CD4-positive, alpha-beta T cell (primary cell): ENCODE measurements around the gene C2CD4C. TPM values are rescaled to one million over a fixed set of nuclear protein-coding genes. Genes with fewer than 3 reads are reported as not detected.

Source experiments
- ATAC-seq: fragments of 200-7000 bp; cut with Tn5 transposase; one replicate; pipeline ENCODE4 v1.10.0; 2022; ENCODE audit warnings: mild to moderate bottlenecking; ENCODE audit not compliant: poor library complexity
- CTCF ChIA-PET: fragments of 350-600 bp; sonication (Branson Sonifier 250); formaldehyde crosslinking; loops from one replicate; lab custom pipeline; 2021; ENCODE audit warnings: antibody characterized with exemption, inconsistent platforms; lab: Charles Lee
- POLR2A ChIA-PET: fragments of 350-600 bp; sonication (Branson Sonifier 250); formaldehyde crosslinking; loops from one replicate; lab custom pipeline; 2021; ENCODE audit warnings: antibody characterized with exemption, inconsistent platforms; lab: Charles Lee
- DNase-seq, 14 experiments: peaks; one replicate each; pipeline ENCODE4 v3.0.0-alpha.2; 2013 to 2020; ENCODE audit warnings: mixed read lengths in 2 of 14
- H3K27ac ChIP-seq, 2 donors: one replicate each; pipeline versions ENCODE4 v1.5.1 to v1.7.0; 2013; ENCODE audit warnings: low read length in 2 of 2, low read depth in 1 of 2, mild to moderate bottlenecking in 1 of 2
- H3K27me3 ChIP-seq, 2 experiments: 1 replicate in 1 of 2; 2 replicates in 1 of 2; pipeline versions ENCODE4 v1.6.1 to v1.7.0; 2013; ENCODE audit warnings: low read length in 2 of 2, control low read depth in 1 of 2, mild to moderate bottlenecking in 1 of 2, moderate library complexity in 1 of 2; ENCODE audit not compliant: insufficient read depth in 2 of 2, control insufficient read depth in 1 of 2
- H3K36me3 ChIP-seq: one replicate; pipeline ENCODE4 v1.6.1; 2013; ENCODE audit warnings: low read length, control low read depth; ENCODE audit not compliant: insufficient read depth
- H3K4me1 ChIP-seq: one replicate; pipeline ENCODE4 v1.6.1; 2013; ENCODE audit warnings: low read length, control low read depth; ENCODE audit not compliant: insufficient read depth
- H3K4me3 ChIP-seq: one replicate; pipeline ENCODE4 v1.5.1; 2013; ENCODE audit warnings: mild to moderate bottlenecking, low read length, moderate library complexity
- H3K9me3 ChIP-seq, 2 experiments: 1 replicate in 1 of 2; 2 replicates in 1 of 2; pipeline versions ENCODE4 v1.6.1 to v1.7.0; 2013; ENCODE audit warnings: low read length in 2 of 2, mild to moderate bottlenecking in 2 of 2, control low read depth in 1 of 2, moderate library complexity in 1 of 2; ENCODE audit not compliant: control insufficient read depth in 1 of 2, insufficient read depth in 1 of 2
- H3K27ac Mint-ChIP-seq: one replicate; pipeline ENCODE4 v1.8.0; 2020; ENCODE audit warnings: mixed read lengths
- H3K27me3 Mint-ChIP-seq: one replicate; pipeline ENCODE4 v1.8.0; 2021; ENCODE audit warnings: mixed read lengths
- H3K36me3 Mint-ChIP-seq: one replicate; pipeline ENCODE4 v1.8.0; 2021; ENCODE audit warnings: low read depth, mixed read lengths
- H3K4me1 Mint-ChIP-seq: one replicate; pipeline ENCODE4 v1.8.0; 2021; ENCODE audit warnings: low read depth, mixed read lengths
- H3K4me3 Mint-ChIP-seq: one replicate; pipeline ENCODE4 v1.8.0; 2020; ENCODE audit warnings: mild to moderate bottlenecking, mixed read lengths
- H3K9me3 Mint-ChIP-seq: one replicate; pipeline ENCODE4 v1.8.0; 2020; ENCODE audit warnings: mixed read lengths
- intact Hi-C, 2 experiments: fragments of 100-400 bp; cut with DNase I in 1 of 2; cut with micrococcal nuclease in 1 of 2; formaldehyde crosslinking; loops; one replicate each; pipeline versions ENCODE4 v1.15.1 to v1.9.0; 2023 to 2025; cut with DNase I, micrococcal nuclease
- total RNA-seq, 174 experiments: library from RNA in 2 of 174; stranded (reverse) in 2 of 174; gene quantifications; one replicate each; pipeline ENCODE4 v1.2.3 and lab custom pipeline; 2021 to 2026
- TF ChIP-seq, protein P1 (sequence below): fragments of 200-600 bp; IDR thresholded peaks from one replicate; pipeline ENCODE4 v1.8.0; 2022; ENCODE audit warnings: antibody characterized with exemption, mild to moderate bottlenecking

The C2CD4C gene
- total RNA-seq, 2 experiments from 2014 or later = not detected

DNA sequence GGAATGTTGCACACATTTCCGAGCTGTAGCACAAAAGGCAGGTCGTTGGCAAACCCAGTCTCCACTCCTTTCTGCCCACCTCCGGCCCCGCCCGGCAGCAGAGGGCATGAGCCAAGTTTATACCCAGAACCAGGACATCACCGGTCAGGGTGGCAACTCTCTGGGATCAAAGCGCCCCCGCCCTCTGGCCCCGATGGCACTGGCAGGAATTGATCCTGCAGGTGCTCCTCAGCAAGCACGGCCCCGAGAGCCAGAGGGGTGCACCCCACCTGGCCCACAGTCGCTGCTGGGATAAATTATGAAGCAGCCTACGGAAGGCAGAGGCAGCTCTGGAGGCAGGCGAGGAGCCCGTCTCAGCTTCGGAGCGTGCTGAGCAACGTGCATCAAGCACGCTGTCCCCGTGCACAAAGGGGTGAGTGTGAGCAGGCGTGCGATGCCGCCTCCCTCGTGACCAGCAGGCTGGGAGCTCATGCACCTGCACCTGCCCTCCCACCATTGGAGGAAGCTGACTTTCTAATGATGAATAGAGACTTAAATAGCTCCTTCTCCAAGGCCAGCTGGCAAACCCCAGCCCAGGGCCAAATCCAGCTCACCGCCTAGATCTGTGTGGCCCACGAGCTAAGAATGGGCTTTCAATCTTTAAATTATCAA lies 26.2 kb upstream of the C2CD4C start:
- Histone ChIP-seq H3K27ac (no peak overlapping the region), H3K36me3 (no peaks in the 10 kb centered on the region), H3K9me3 (peaks cover 0 to 17% of the 10 kb centered on the region in 2 experiments), H3K27me3 (peaks cover 11% of the 10 kb centered on the region in 2 experiments), H3K4me3 (no peak overlapping the region), H3K4me1 (no peaks in the 10 kb centered on the region)
- intact Hi-C loops = no loop called here
- no peak overlapping the region for H3K27ac Mint-ChIP-seq
- H3K9me3 Mint-ChIP-seq = no peaks in the 10 kb centered on the region
- H3K27me3 Mint-ChIP-seq = peaks cover 18% of the 10 kb centered on the region
- no peaks in the 10 kb centered on the region for H3K36me3 Mint-ChIP-seq
- CTCF ChIA-PET = no interaction called here
- H3K4me1 Mint-ChIP-seq = no peaks in the 10 kb centered on the region
- DNase-seq (no peak), ATAC-seq (no peak)
- TF ChIP-seq, protein P1, sequence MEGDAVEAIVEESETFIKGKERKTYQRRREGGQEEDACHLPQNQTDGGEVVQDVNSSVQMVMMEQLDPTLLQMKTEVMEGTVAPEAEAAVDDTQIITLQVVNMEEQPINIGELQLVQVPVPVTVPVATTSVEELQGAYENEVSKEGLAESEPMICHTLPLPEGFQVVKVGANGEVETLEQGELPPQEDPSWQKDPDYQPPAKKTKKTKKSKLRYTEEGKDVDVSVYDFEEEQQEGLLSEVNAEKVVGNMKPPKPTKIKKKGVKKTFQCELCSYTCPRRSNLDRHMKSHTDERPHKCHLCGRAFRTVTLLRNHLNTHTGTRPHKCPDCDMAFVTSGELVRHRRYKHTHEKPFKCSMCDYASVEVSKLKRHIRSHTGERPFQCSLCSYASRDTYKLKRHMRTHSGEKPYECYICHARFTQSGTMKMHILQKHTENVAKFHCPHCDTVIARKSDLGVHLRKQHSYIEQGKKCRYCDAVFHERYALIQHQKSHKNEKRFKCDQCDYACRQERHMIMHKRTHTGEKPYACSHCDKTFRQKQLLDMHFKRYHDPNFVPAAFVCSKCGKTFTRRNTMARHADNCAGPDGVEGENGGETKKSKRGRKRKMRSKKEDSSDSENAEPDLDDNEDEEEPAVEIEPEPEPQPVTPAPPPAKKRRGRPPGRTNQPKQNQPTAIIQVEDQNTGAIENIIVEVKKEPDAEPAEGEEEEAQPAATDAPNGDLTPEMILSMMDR = no peak
- POLR2A ChIA-PET = no interaction called here
- H3K4me3 Mint-ChIP-seq = no peak overlapping the region

DNA sequence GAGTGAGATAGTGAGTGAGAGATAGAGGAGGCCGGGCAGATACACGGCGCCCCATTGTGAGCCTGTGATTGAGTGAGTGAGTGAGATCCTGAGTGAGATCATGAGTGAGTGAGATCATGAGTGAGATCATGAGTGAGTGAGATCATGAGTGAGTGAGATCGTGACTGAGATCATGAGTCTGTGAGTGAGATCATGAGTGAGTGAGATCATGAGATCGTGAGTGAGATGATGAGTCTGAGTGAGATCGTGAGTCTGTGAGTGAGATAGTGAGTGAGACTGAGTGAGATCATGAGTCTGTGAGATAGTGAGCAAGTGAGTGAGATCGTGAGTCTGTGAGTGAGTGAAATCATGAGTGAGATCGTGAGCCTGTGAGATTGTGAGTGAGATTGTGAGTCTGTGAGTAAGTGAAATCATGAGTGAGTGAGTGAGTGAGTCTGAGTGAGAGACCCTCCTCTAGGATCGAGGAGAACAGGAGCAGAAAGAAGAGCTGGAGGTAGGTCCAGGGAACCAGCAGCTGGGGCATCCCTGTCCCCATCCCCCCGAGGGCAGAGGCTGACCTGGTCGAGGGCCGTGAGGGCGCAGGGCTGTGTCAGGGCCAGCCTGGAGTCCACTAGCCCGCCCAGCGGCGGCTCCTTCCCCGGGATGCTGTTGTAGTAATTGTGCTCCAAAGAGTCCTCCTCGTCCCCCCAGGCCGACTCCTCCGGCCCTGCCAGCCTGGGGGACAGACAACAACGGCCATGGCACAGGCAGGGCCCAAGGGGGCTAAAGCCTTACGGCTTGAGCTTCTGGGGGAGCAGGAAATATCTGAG lies 25.4 kb upstream of the C2CD4C start:
- H3K27me3 Mint-ChIP-seq = peaks cover 13% of the 10 kb centered on the region
- H3K27ac ChIP-seq = no peak overlapping the region
- no peak overlapping the region for H3K27ac Mint-ChIP-seq
- ATAC-seq = no peak
- H3K4me1 ChIP-seq = no peaks in the 10 kb centered on the region
- peaks cover 0 to 17% of the 10 kb centered on the region in 2 experiments for H3K9me3 ChIP-seq
- no peaks in the 10 kb centered on the region for H3K36me3 Mint-ChIP-seq
- no peak overlapping the region for H3K4me3 Mint-ChIP-seq
- ChIA-PET POLR2A (no interaction called here), CTCF (no interaction called here)
- TF ChIP-seq, protein P1 = no peak
- no peaks in the 10 kb centered on the region for H3K36me3 ChIP-seq
- no peaks in the 10 kb centered on the region for H3K4me1 Mint-ChIP-seq
- peaks cover 7 to 11% of the 10 kb centered on the region in 2 experiments for H3K27me3 ChIP-seq
- H3K9me3 Mint-ChIP-seq = no peaks in the 10 kb centered on the region
- intact Hi-C loops = no loop called here
- no peak overlapping the region for H3K4me3 ChIP-seq
- DNase-seq = no peak

DNA sequence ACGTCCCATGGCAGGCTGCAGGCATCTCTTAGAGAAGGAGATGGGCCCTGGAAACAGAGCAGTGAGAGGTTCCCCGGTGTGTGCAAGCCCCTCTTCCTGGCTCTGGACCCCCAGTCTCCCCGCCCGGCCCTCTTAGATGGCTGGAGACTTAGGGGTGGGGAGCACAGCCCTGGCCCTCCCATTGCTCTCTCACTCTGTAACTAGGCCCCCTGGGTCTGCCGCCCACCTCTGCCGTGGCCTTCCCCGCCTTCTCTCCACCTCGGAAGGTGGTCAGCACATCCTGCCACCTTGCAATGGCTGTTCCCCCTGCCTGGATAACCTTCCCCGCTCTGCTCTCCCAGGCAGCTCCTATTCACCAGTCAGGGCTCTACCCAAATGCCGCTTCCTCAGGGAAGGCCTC lies 21.8 kb upstream of the C2CD4C start:
- Histone ChIP-seq H3K27me3 (peaks cover 0 to 2% of the 10 kb centered on the region in 2 experiments), H3K27ac (no peak overlapping the region), H3K36me3 (no peaks in the 10 kb centered on the region), H3K9me3 (peaks cover 0 to 10% of the 10 kb centered on the region in 2 experiments), H3K4me1 (no peaks in the 10 kb centered on the region), H3K4me3 (no peak overlapping the region)
- ChIA-PET POLR2A (no interaction called here), CTCF (no interaction called here)
- no peak for DNase-seq
- TF ChIP-seq, protein P1 = no peak
- H3K27ac Mint-ChIP-seq = no peak overlapping the region
- intact Hi-C loops = no loop called here
- H3K9me3 Mint-ChIP-seq = no peaks in the 10 kb centered on the region
- no peaks in the 10 kb centered on the region for H3K27me3 Mint-ChIP-seq
- H3K4me1 Mint-ChIP-seq = no peaks in the 10 kb centered on the region
- no peak for ATAC-seq
- no peaks in the 10 kb centered on the region for H3K36me3 Mint-ChIP-seq
- no peak overlapping the region for H3K4me3 Mint-ChIP-seq
